ENCODE data around the gene SOX5. TPM values are rescaled to one million over a fixed set of nuclear protein-coding genes. Genes with fewer than 3 reads are reported as not detected.

SOX5 gene
- total RNA-seq, 1 donor = 12.8 TPM

- DNase-seq (ENCODE audit: low read depth) = no peak
- no peak for TF ChIP-seq CTCF (IDR thresholded peaks at IDR 0.05; ENCODE audit: insufficient read depth, low read length)
- H3K4me3 ChIP-seq (ENCODE audit: low read depth, low read length) = no peak overlapping the region
These were observed 397.1 kb downstream of the SOX5 start for GRCh38 chr12:23552417-23552816.

- H3K4me3 ChIP-seq (ENCODE audit: low read depth, low read length) = no peak overlapping the region
- DNase-seq (ENCODE audit: low read depth) = no peak
- no peak for TF ChIP-seq CTCF (IDR thresholded peaks at IDR 0.05; ENCODE audit: insufficient read depth, low read length)
These were observed 398.7 kb downstream of the SOX5 start for GRCh38 chr12:23550753-23551152.

GRCh38 chr12:23548742-23549141 is 400.7 kb downstream of the SOX5 start:
- no peak for TF ChIP-seq CTCF (IDR thresholded peaks at IDR 0.05; ENCODE audit: insufficient read depth, low read length)
- no peak for DNase-seq (ENCODE audit: low read depth)
- H3K4me3 ChIP-seq (ENCODE audit: low read depth, low read length) = no peak overlapping the region

- DNase-seq (ENCODE audit: low read depth) = no peak
- no peak for TF ChIP-seq CTCF (IDR thresholded peaks at IDR 0.05; ENCODE audit: insufficient read depth, low read length)
- no peak overlapping the region for H3K4me3 ChIP-seq (ENCODE audit: low read depth, low read length)
These were observed 402.7 kb downstream of the SOX5 start for GRCh38 chr12:23546756-23547155.

- no peak overlapping the region for H3K4me3 ChIP-seq (ENCODE audit: low read depth, low read length)
- TF ChIP-seq CTCF (IDR thresholded peaks at IDR 0.05; ENCODE audit: insufficient read depth, low read length) = no peak
- DNase-seq (ENCODE audit: low read depth) = no peak
These were observed 405.7 kb downstream of the SOX5 start for GRCh38 chr12:23543767-23544166.

GRCh38 chr12:23542187-23542586 is 407.3 kb downstream of the SOX5 start:
- no peak for DNase-seq (ENCODE audit: low read depth)
- TF ChIP-seq CTCF (IDR thresholded peaks at IDR 0.05; ENCODE audit: insufficient read depth, low read length) = no peak
- H3K4me3 ChIP-seq (ENCODE audit: low read depth, low read length) = no peak overlapping the region

- DNase-seq (ENCODE audit: low read depth) = no peak
- H3K4me3 ChIP-seq (ENCODE audit: low read depth, low read length) = no peak overlapping the region
- TF ChIP-seq CTCF (IDR thresholded peaks at IDR 0.05; ENCODE audit: insufficient read depth, low read length) = no peak
These were observed 408.9 kb downstream of the SOX5 start for GRCh38 chr12:23540572-23540971.
